ENCODE data around the gene SLC44A4. TPM values are rescaled to one million over a fixed set of nuclear protein-coding genes. Genes with fewer than 3 reads are reported as not detected.

The SLC44A4 gene
- total RNA-seq, 1 experiment from 2014 or later, result 0.45 TPM

Small RNAs within 50 kb of the gene (small RNA-seq; reads per million reads assigned to genes)
- gene SNORD48 (816 reads per million, percentile 98 among the genes with 10 or more reads in this experiment), gene SNORD52 (not detected)

Other genes starting within 250 kb of the SLC44A4 start
- 196 and 211 TPM in 2 replicates for gene BAG6, start 226.3 kb downstream of the SLC44A4 start, total RNA-seq (2014; rRNA removed; shearing (Covaris generic))
- 1.8 and 2.5 TPM in 2 replicates for gene APOM, start 223.1 kb downstream of the SLC44A4 start, total RNA-seq (2014; rRNA removed; shearing (Covaris generic))
- gene C6orf47, start 218.2 kb downstream of the SLC44A4 start, total RNA-seq (2014; rRNA removed; shearing (Covaris generic)), result 21.8 and 22.8 TPM in 2 replicates
- gene GPANK1, start 214.0 kb downstream of the SLC44A4 start, total RNA-seq (2014; rRNA removed; shearing (Covaris generic)), result 37.5 and 38.5 TPM in 2 replicates
- 272 and 357 TPM in 2 replicates for gene CSNK2B, start 212.9 kb downstream of the SLC44A4 start, total RNA-seq (2014; rRNA removed; shearing (Covaris generic))
- 0.88 and 2.6 TPM in 2 replicates for gene LY6G5B, start 209.0 kb downstream of the SLC44A4 start, total RNA-seq (2014; rRNA removed; shearing (Covaris generic))
- 0.47 and 3.6 TPM in 2 replicates for gene LY6G5C, start 197.9 kb downstream of the SLC44A4 start, total RNA-seq (2014; rRNA removed; shearing (Covaris generic))
- gene ABHD16A, start 175.7 kb downstream of the SLC44A4 start, total RNA-seq (2014; rRNA removed; shearing (Covaris generic)), result 21.6 and 26.5 TPM in 2 replicates
- gene LY6G6F, start 172.1 kb downstream of the SLC44A4 start, total RNA-seq (2014; rRNA removed; shearing (Covaris generic)), result not detected in 2 replicates
- not detected in 2 replicates for gene LY6G6D, start 163.6 kb downstream of the SLC44A4 start, total RNA-seq (2014; rRNA removed; shearing (Covaris generic))
- gene LY6G6C, start 157.3 kb downstream of the SLC44A4 start, total RNA-seq (2014; rRNA removed; shearing (Covaris generic)), result not detected in 2 replicates
- gene MPIG6B, start 155.6 kb downstream of the SLC44A4 start, total RNA-seq (2014; rRNA removed; shearing (Covaris generic)), result not detected in 2 replicates
- gene DDAH2, start 149.7 kb downstream of the SLC44A4 start, total RNA-seq (2014; rRNA removed; shearing (Covaris generic)), result 36.0 and 36.2 TPM in 2 replicates
- 1,383 and 1,400 TPM in 2 replicates for gene CLIC1, start 142.5 kb downstream of the SLC44A4 start, total RNA-seq (2014; rRNA removed; shearing (Covaris generic))
- gene MSH5, start 139.0 kb downstream of the SLC44A4 start, total RNA-seq (2014; rRNA removed; shearing (Covaris generic)), result 9.5 and 10.2 TPM in 2 replicates
- gene SAPCD1, start 116.3 kb downstream of the SLC44A4 start, total RNA-seq (2014; rRNA removed; shearing (Covaris generic)), result 0.64 and 3.5 TPM in 2 replicates
- gene VWA7, start 101.7 kb downstream of the SLC44A4 start, total RNA-seq (2014; rRNA removed; shearing (Covaris generic)), result 0.77 and 0.79 TPM in 2 replicates
- 63.0 and 76.4 TPM in 2 replicates for gene VARS1, start 83.2 kb downstream of the SLC44A4 start, total RNA-seq (2014; rRNA removed; shearing (Covaris generic))
- 104 and 115 TPM in 2 replicates for gene LSM2, start 72.0 kb downstream of the SLC44A4 start, total RNA-seq (2014; rRNA removed; shearing (Covaris generic))
- gene HSPA1L, start 63.7 kb downstream of the SLC44A4 start, total RNA-seq (2014; rRNA removed; shearing (Covaris generic)), result 0.73 and 1.3 TPM in 2 replicates
- 99.6 and 108 TPM in 2 replicates for gene HSPA1A, start 63.5 kb downstream of the SLC44A4 start, total RNA-seq (2014; rRNA removed; shearing (Covaris generic))
- gene HSPA1B, start 51.3 kb downstream of the SLC44A4 start, total RNA-seq (2014; rRNA removed; shearing (Covaris generic)), result 134 and 135 TPM in 2 replicates
- gene NEU1, start 16.2 kb downstream of the SLC44A4 start, total RNA-seq (2014; rRNA removed; shearing (Covaris generic)), result 46.3 and 49.5 TPM in 2 replicates
- 56.7 and 57.5 TPM in 2 replicates for gene EHMT2, start 18.7 kb upstream of the SLC44A4 start, total RNA-seq (2014; rRNA removed; shearing (Covaris generic))
- 10.8 and 15.1 TPM in 2 replicates for gene ZBTB12, start 23.1 kb upstream of the SLC44A4 start, total RNA-seq (2014; rRNA removed; shearing (Covaris generic))
- 0.13 TPM in 1 of 2 replicates, not detected in the other for gene C2, start 48.7 kb upstream of the SLC44A4 start, total RNA-seq (2014; rRNA removed; shearing (Covaris generic))
- gene CFB, start 67.1 kb upstream of the SLC44A4 start, total RNA-seq (2014; rRNA removed; shearing (Covaris generic)), result not detected in 2 replicates
- 109 and 116 TPM in 2 replicates for gene NELFE, start 80.0 kb upstream of the SLC44A4 start, total RNA-seq (2014; rRNA removed; shearing (Covaris generic))
- gene SKIC2, start 80.2 kb upstream of the SLC44A4 start, total RNA-seq (2014; rRNA removed; shearing (Covaris generic)), result 31.4 and 39.0 TPM in 2 replicates
- gene DXO, start 93.1 kb upstream of the SLC44A4 start, total RNA-seq (2014; rRNA removed; shearing (Covaris generic)), result 25.4 and 30.1 TPM in 2 replicates
- 0.40 TPM in 1 of 2 replicates, not detected in the other for gene C4A, start 103.1 kb upstream of the SLC44A4 start, total RNA-seq (2014; rRNA removed; shearing (Covaris generic))
- 0.27 and 1.2 TPM in 2 replicates for gene C4B, start 135.8 kb upstream of the SLC44A4 start, total RNA-seq (2014; rRNA removed; shearing (Covaris generic))
- gene CYP21A2, start 159.4 kb upstream of the SLC44A4 start, total RNA-seq (2014; rRNA removed; shearing (Covaris generic)), result not detected in 2 replicates
- 0.10 and 0.37 TPM in 2 replicates for gene TNXB, start 230.3 kb upstream of the SLC44A4 start, total RNA-seq (2014; rRNA removed; shearing (Covaris generic))
- gene ATF6B, start 249.2 kb upstream of the SLC44A4 start, total RNA-seq (2014; rRNA removed; shearing (Covaris generic)), result 19.5 and 22.6 TPM in 2 replicates

All from HT1080 (cell line).